ENCODE measurements around the gene TRIM2. TPM values are rescaled to one million over a fixed set of nuclear protein-coding genes. Genes with fewer than 3 reads are reported as not detected.

The TRIM2 gene
- total and polyA plus RNA-seq, 2 of the 8 experiments (the other 6 are each of a cell fraction or from before 2014, with no cell fraction given) = 34.0 to 59.8 TPM

- Histone ChIP-seq H3K4me2 (ENCODE audit: insufficient read depth in 1 of 2, low read depth in 2 of 2, low read length in 2 of 2) (no peak overlapping the region), H4K91ac (replicated peaks; ENCODE audit: insufficient read length, low read length) (no peak overlapping the region), H2BK20ac (ENCODE audit: low read length) (no peak overlapping the region), H3K4ac (replicated peaks; ENCODE audit: insufficient read length, low read depth, low read length) (no peak overlapping the region), H2AFZ (ENCODE audit: low read length) (no peak overlapping the region), H2BK5ac (ENCODE audit: low read depth, low read length) (no peak overlapping the region), H3K79me1 (ENCODE audit: low read depth, low read length) (no peaks in the 10 kb centered on the region), H3K4me3 (ENCODE audit: extremely low read depth in 1 of 4, insufficient read depth in 2 of 4, low read depth in 3 of 4, low read length in 4 of 4) (no peak overlapping the region), H3K27ac (ENCODE audit: low read depth, low read length) (no peak overlapping the region), H2AK5ac (ENCODE audit: low read depth, low read length) (no peak overlapping the region), H3K36me3 (ENCODE audit: control insufficient read depth in 2 of 4, insufficient read depth in 4 of 4, low read length in 3 of 4) (no peaks in the 10 kb centered on the region; a peak in 1 of 8 replicates), H3K9ac (replicated peaks in 1 of 4; ENCODE audit: extremely low read depth in 1 of 4, low read depth in 3 of 4, low read length in 3 of 4) (no peak overlapping the region), H3K23me2 (ENCODE audit: low read depth, low read length) (no peaks in the 10 kb centered on the region), H3K9me3 (ENCODE audit: insufficient read depth in 2 of 2, low read depth in 1 of 2, low read length in 1 of 2) (no peaks in the 10 kb centered on the region), H3K23ac (ENCODE audit: insufficient read length) (no peak overlapping the region), H3K4me1 (replicated peaks in 1 of 4; ENCODE audit: control insufficient read depth in 3 of 4, insufficient read depth in 4 of 4, low read length in 3 of 4) (no peaks in the 10 kb centered on the region; a peak in 1 of 7 replicates), H4K20me1 (replicated peaks in 1 of 2; ENCODE audit: control insufficient read depth in 1 of 2, insufficient read depth in 2 of 2, low read length in 2 of 2) (no peaks in the 10 kb centered on the region), H2BK120ac (replicated peaks; ENCODE audit: low read depth, low read length) (no peak overlapping the region), H3K14ac (ENCODE audit: insufficient read length) (no peak overlapping the region), H2BK12ac (ENCODE audit: low read depth, low read length) (no peak overlapping the region), H3K56ac (replicated peaks; ENCODE audit: insufficient read length, low read depth, low read length) (no peak overlapping the region), H3K27me3 (replicated peaks in 1 of 4; ENCODE audit: control insufficient read depth in 3 of 4, extremely low read depth in 1 of 4, insufficient read depth in 3 of 4, low read length in 3 of 4) (no peaks in the 10 kb centered on the region; a peak in 1 of 7 replicates), H4K8ac (ENCODE audit: extremely low read depth, insufficient read depth, low read length) (no peak overlapping the region), H3K79me2 (ENCODE audit: control insufficient read depth in 1 of 2, insufficient read depth in 2 of 2, low read length in 2 of 2) (no peaks in the 10 kb centered on the region; a peak in 1 of 4 replicates), H2BK15ac (ENCODE audit: low read length) (no peak overlapping the region), H4K5ac (ENCODE audit: insufficient read length, low read depth, low read length) (no peak overlapping the region), H3K18ac (ENCODE audit: extremely low read depth, low read length) (no peak overlapping the region)
- CTCF ChIA-PET (ENCODE audit: partially characterized antibody) = interaction anchor here (0.7 to 2.9 kb wide), 5 partner anchors 15 to 126 kb away, joined by 3 to 7 read pairs (median 4); no protein-coding TSS in a partner anchor
- DNase-seq (ENCODE audit: low read depth in 1 of 2, low spot score in 2 of 2) (no peak), FAIRE-seq (no peak)
- POLR2A ChIA-PET (ENCODE audit: partially characterized antibody) = no interaction called here
- TF ChIP-seq TAF1 (IDR thresholded peaks at IDR 0.05; ENCODE audit: low read depth, low read length) = no peak
- TF ChIP-seq RAD21 (IDR thresholded peaks at IDR 0.05 in 1 of 2, conservative IDR thresholded peaks at IDR 0.05 in 1 of 2; ENCODE audit: low read depth in 2 of 2, low read length in 2 of 2) = no peak
- TF ChIP-seq EZH2 (IDR thresholded peaks at IDR 0.05; ENCODE audit: low read depth, low read length, severe bottlenecking) = no peak
- no peak for TF ChIP-seq YY1 (IDR thresholded peaks at IDR 0.05; ENCODE audit: low read depth, low read length)
- TF ChIP-seq KDM4A (IDR thresholded peaks at IDR 0.05; ENCODE audit: low read depth, low read length, severe bottlenecking) = no peak
- TF ChIP-seq GABPA (IDR thresholded peaks at IDR 0.05; ENCODE audit: borderline replicate concordance, insufficient read depth, low read length) = no peak
- TF ChIP-seq RXRA (IDR thresholded peaks at IDR 0.05; ENCODE audit: insufficient read depth, low read depth, low read length) = no peak
- no peak for TF ChIP-seq TBP (IDR thresholded peaks at IDR 0.05; ENCODE audit: low read depth, low read length)
- TF ChIP-seq POLR2AphosphoS5 (IDR thresholded peaks at IDR 0.05; ENCODE audit: low read depth, low read length) = no peak
- TF ChIP-seq, protein P1, sequence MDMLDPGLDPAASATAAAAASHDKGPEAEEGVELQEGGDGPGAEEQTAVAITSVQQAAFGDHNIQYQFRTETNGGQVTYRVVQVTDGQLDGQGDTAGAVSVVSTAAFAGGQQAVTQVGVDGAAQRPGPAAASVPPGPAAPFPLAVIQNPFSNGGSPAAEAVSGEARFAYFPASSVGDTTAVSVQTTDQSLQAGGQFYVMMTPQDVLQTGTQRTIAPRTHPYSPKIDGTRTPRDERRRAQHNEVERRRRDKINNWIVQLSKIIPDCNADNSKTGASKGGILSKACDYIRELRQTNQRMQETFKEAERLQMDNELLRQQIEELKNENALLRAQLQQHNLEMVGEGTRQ (IDR thresholded peaks at IDR 0.05; ENCODE audit: low read length) = no peak
- TF ChIP-seq CEBPB (IDR thresholded peaks at IDR 0.05; ENCODE audit: low read depth, low read length) = no peak
- TF ChIP-seq JUND (IDR thresholded peaks at IDR 0.05; ENCODE audit: low read length) = no peak
- no peak for TF ChIP-seq CHD2 (IDR thresholded peaks at IDR 0.05; ENCODE audit: low read length)
- no peak for TF ChIP-seq SP4 (IDR thresholded peaks at IDR 0.05; ENCODE audit: low read length)
- no peak for TF ChIP-seq SUZ12 (IDR thresholded peaks at IDR 0.05; ENCODE audit: low read length)
Measured at GRCh38 chr4:153215921-153216320, 11.7 kb downstream of the TRIM2 start.
